Measurements from ENCODE around the gene EPOP.

The EPOP gene

GRCh38 chr17:38674749-38675615, at the start of gene EPOP:
Gene EPOP (minus strand): TSS chr17:38674957. CDS start chr17:38674495, 462 bp downstream.
- no peak for DNase-seq

GRCh38 chr17:38721802-38722201, 47.0 kb upstream of the EPOP start:
- no peak for DNase-seq

GRCh38 chr17:38720941-38721340, 46.2 kb upstream of the EPOP start:
- DNase-seq, result no peak

GRCh38 chr17:38719943-38720641, 45.3 kb upstream of the EPOP start:
- DNase-seq, result no peak

GRCh38 chr17:38719289-38719942, 44.7 kb upstream of the EPOP start:
- no peak for DNase-seq

- no peak for DNase-seq
These were observed 42.5 kb upstream of the EPOP start for GRCh38 chr17:38717139-38717745.

- DNase-seq, result no peak
These were observed 41.7 kb upstream of the EPOP start for GRCh38 chr17:38716368-38717005.

- no peak for DNase-seq
These were observed 40.6 kb upstream of the EPOP start for GRCh38 chr17:38715216-38715943.

- DNase-seq, result no peak
These were observed 38.8 kb upstream of the EPOP start for GRCh38 chr17:38713456-38714075.

GRCh38 chr17:38712593-38712992, 37.8 kb upstream of the EPOP start:
- no peak for DNase-seq

GRCh38 chr17:38711792-38712571, 37.2 kb upstream of the EPOP start:
- DNase-seq, result no peak

- DNase-seq, result no peak
These were observed 36.2 kb upstream of the EPOP start for GRCh38 chr17:38710985-38711384.

GRCh38 chr17:38710604-38710962, 35.8 kb upstream of the EPOP start:
- no peak for DNase-seq

GRCh38 chr17:38709864-38710603, 35.3 kb upstream of the EPOP start:
- DNase-seq, result no peak

GRCh38 chr17:38709104-38709820, 34.5 kb upstream of the EPOP start:
- DNase-seq, result no peak

GRCh38 chr17:38707678-38708351, 33.1 kb upstream of the EPOP start:
- no peak for DNase-seq

- DNase-seq, result no peak
These were observed 31.9 kb upstream of the EPOP start for GRCh38 chr17:38706505-38707216.

All from NK-92 treated with Interleukin-12 subunit alpha and Interleukin-12 subunit beta, amount 100 ng/mL, for 24 hours (cell line).